NCI-H2107 treated with DMSO at 0.1 percent for 48 hours (cell line): ENCODE results near the gene APP.

ENCODE experiments used
- DNase-seq: peaks from one replicate; lab custom pipeline; 2025; ENCODE audit not compliant: unreplicated experiment; lab: John Stamatoyannopoulos, UW

Gene APP

GRCh38 chr21:25985990-25986389 is 184.6 kb downstream of the APP start:
- no peak for DNase-seq

GRCh38 chr21:25984538-25984937 is 186.0 kb downstream of the APP start:
- DNase-seq: no peak

GRCh38 chr21:25983745-25984144 is 186.8 kb downstream of the APP start:
- no peak for DNase-seq

GRCh38 chr21:25980710-25981109 is 189.9 kb downstream of the APP start:
- no peak for DNase-seq

- DNase-seq: no peak
Measured at GRCh38 chr21:25979845-25980616, 190.5 kb downstream of the APP start.

GRCh38 chr21:25977068-25977611 is 193.4 kb downstream of the APP start:
- DNase-seq: no peak

- DNase-seq: no peak
Measured at GRCh38 chr21:25974964-25975363, 195.6 kb downstream of the APP start.

GRCh38 chr21:25970254-25970930 is 200.2 kb downstream of the APP start:
- no peak for DNase-seq

GRCh38 chr21:25967901-25968438 is 202.6 kb downstream of the APP start:
- DNase-seq: no peak

- DNase-seq: no peak
Measured at GRCh38 chr21:25967181-25967900, 203.2 kb downstream of the APP start.

GRCh38 chr21:25965951-25966707 is 204.4 kb downstream of the APP start:
- DNase-seq: no peak

GRCh38 chr21:25964926-25965325 is 205.6 kb downstream of the APP start:
- no peak for DNase-seq

GRCh38 chr21:25964015-25964414 is 206.6 kb downstream of the APP start:
- no peak for DNase-seq

GRCh38 chr21:25963181-25963580 is 207.4 kb downstream of the APP start:
- no peak for DNase-seq

GRCh38 chr21:25961042-25961441 is 209.5 kb downstream of the APP start:
- DNase-seq: no peak

- no peak for DNase-seq
Measured at GRCh38 chr21:25960402-25960801, 210.2 kb downstream of the APP start.

- DNase-seq: no peak
Measured at GRCh38 chr21:25959799-25960198, 210.8 kb downstream of the APP start.

GRCh38 chr21:25956993-25957714 is 213.4 kb downstream of the APP start:
- no peak for DNase-seq

- DNase-seq: no peak
Measured at GRCh38 chr21:25955646-25956045, 214.9 kb downstream of the APP start.

GRCh38 chr21:25953659-25954058 is 216.9 kb downstream of the APP start:
- no peak for DNase-seq
